NCI-H2196 (cell line): Measurements from ENCODE around the gene RAB20.
A peak's percentile ranks its signal among the peaks of the same experiment; 100 is the strongest.
"Not testable (repeated sequence)": the region's sequence is repeated elsewhere in the genome, so short reads cannot be mapped to it uniquely, and the experiment has no call there.

Experiments
- DNase-seq: peaks from one replicate; lab custom pipeline; 2025; ENCODE audit not compliant: unreplicated experiment; lab: John Stamatoyannopoulos, UW

Gene RAB20

GRCh38 chr13:110555601-110556223 lies 5.8 kb downstream of the RAB20 start:
- DNase-seq, result peak; percentile 58

GRCh38 chr13:110554946-110555345 lies 6.6 kb downstream of the RAB20 start:
- DNase-seq, result no peak

- DNase-seq, result no peak
Measured at GRCh38 chr13:110554227-110554836, 7.2 kb downstream of the RAB20 start.

DNA sequence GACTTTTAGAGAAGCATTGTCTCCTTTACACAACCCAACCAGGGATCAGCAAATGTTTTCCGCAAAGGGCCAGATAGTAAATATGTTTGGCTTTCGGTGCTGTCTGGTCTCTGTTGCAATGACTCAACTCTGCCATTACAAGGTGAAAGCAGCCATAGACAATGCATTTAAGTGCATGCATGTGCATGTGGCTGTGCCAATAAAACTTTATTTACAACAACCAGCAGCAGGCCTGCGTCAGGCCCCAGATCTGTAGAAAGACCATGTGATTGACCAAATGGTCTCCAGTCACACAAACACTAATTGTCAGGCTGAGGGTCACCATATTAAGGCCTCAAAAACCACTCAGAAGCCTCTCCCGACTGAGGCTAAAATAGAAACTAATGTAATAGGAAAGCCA lies 8.1 kb downstream of the RAB20 start:
- no peak for DNase-seq

- no peak for DNase-seq
Measured at GRCh38 chr13:110552767-110553166, 8.8 kb downstream of the RAB20 start.

GRCh38 chr13:110551284-110551683 lies 10.2 kb downstream of the RAB20 start:
- no peak for DNase-seq

DNA sequence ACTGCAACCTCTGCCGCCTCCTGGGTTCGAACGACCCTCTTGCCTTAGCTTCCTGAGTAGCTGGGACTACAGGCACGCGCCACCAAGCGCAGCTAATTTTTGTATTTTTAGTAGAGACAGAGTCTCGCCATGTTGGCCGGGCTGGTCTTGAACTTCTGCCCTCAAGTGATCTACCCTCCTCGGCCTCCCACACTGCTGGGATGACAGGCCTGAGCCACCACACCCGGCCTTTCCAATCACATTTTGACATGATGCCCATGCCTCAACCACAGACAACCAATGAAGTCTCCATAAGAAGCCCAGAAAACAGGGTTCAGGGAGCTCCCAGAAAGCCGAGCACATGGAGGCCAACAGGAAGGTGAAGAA lies 11.7 kb downstream of the RAB20 start:
- DNase-seq, result no peak

DNA sequence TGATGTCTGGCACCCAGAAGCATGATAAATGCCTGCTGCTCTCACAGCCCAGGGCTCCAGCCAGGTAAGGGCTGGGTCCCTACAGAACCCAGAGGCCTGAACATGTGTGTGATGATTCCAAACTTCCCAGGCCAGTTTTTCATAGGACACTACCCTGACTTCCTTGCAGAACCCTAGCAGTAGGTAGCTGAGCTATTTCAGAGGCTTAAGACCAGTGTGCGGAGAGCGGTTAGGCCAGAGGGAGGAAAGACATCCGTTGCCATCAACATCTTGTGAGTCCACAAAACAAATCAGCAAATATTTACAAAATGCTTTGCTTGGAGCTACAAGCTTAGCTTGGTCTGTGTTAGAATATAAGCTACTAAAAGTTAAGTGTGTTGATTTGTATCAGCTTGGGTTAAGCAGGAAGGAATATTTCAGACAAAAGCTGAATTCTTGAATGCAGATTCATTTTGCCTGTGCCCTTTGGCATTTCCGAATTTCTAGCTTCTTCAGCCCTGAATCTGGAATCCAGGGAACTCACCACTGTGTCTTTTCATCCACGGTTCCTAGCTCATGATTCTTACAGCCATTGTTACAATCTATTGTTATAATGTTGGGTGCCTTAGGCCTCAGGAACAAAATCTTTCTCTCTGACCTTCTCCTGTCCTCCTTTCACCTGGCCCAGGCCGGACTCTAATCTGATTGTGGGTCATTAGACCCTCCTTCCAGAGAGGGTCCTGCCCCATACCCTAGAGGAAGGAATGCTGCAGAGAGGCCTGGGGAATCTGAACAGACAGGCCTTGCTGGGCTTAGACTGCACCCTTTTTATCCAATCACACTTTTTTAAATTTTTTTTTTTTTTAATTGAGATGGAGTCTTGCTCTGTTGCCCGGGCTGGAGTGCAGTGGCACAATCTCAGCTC lies 12.4 kb downstream of the RAB20 start:
- DNase-seq, result no peak

DNA sequence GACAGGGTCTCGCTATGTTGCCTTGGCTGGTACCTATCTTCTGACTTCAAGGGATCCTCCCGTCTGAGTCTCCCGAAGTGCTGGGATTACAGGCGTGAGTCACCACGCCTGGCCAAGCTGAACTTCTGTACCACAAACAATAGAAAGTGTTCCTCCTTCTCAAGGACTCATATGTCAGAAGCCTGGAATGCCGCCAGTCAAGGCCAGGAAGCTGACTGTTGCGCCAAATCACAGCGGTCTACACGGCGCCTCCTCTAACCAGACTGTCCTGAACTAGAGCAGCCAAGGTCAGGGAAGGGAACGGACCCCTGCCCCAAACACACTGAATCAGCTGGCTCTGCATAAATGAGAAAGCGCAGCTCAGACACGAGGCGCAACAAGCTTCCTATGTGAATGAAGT lies 14.6 kb downstream of the RAB20 start:
- peak; percentile 43 for DNase-seq

- no peak for DNase-seq
Measured at GRCh38 chr13:110546378-110546777, 15.1 kb downstream of the RAB20 start.

DNA sequence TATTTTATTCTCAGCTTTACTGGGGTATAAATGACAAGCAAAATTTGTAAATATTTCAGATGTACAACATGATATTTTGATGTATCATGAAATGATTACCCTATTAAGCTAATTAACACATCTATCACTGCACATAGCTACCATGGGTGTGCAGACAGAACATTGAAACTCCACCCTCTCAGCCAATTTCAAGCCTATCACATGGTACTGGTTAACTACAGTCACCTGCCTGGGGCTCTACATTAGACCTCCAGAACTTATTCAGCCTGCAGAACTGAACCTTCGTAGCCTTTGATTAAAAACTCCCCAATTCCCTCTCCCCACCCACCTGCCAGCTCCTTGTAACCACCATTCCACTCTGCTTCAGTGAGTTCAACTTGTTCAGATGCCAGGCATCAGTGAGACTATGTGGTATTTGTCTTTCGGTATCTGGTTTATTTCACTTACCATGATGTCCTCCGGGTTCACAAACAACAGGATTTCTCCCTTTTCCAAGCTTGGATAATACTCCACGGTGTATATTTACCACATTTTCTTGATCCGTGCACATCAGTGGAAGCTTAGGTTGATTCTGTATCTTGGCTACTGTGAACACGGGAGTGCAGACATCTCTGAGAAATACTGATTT lies 19.2 kb downstream of the RAB20 start:
- DNase-seq, result no peak

DNA sequence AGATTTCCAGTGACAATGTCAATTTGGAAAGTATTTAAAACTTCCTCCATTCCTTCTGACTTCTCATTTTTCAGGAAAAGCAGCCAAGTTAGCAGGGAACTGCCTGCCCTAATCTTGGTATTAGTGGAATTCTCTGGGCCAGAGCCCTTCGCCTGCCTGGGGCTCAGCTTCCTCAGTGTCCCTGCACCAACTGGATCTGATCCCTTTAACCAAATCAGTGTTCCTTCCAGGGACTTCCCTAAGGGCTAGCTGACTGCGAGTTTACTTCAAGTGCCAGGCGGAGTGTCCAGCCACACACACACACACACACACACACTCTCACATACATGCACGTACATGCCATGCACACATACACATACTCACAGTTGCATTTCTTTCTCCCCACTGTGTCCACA lies 20.0 kb downstream of the RAB20 start:
- DNase-seq, result no peak

- DNase-seq, result no peak
Measured at GRCh38 chr13:110540871-110541525, 20.5 kb downstream of the RAB20 start.

DNA sequence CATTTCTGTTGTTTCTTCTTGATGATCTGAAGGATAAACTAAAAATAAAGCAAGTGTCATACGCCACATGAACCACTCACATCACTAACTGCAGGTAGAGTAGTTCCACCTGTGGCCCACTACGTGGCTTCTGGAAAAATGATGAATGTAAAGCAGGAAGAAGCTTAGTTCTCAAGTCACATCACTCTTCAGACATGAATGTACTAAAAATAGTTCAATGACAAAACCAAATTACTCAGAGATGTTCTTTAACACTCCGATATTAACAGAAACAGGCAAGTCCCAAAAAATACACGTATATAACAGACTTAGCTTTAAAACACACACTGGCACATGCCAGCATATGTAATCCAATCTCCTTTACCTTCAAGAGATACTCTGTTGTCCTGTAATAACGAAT lies 21.6 kb downstream of the RAB20 start:
- no peak for DNase-seq

DNA sequence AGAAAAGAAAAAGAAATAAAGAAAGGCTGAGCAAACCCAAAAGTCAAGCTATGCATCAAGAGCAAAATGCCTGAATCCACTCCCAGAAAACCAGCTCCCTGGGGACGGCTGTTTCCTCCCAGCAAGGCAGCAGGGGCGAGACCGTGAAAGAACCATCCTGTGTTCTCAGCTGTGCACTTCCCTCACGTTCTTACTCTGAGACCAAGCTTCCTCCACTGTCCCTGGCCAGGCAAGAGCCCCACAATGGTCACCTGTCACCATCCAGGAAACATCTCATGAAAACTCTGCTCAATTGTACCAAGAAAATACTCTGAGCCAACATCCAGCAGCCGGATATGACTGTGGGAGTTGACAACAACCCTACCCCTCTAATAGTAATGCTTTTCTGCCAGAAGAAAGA lies 22.9 kb downstream of the RAB20 start:
- no peak for DNase-seq

DNA sequence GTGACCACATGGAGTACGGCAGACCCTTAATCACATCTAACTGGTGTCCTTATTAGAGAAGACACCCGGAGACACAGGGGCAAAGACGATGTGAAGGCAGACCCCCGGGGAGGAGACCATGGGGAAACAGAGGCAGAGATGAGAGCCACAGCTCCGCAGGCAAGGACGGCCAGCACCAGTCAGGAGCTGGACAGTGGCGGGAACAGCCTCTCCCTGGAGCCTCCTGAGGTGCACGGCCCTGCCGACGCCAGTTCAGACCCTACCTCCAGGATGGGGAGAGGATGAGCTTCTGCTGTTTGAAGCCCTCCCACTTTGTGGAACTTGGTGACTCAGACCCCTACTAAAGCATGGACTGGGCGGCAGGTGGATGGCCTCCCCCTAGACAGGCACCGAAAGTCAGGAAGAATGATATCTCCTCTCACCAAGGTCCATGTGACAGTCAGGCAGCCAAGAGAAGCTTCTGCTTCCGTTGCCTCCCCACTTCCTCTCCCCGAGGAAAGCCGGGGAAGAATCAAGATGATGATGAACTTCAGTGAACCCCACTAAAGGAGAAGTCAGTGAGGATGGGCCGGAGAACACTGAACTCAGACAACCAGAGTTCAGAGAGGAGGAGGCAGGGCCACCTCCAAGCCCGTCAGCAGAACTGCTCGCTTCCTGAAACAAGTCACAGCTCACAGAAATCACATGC lies 25.4 kb downstream of the RAB20 start:
- DNase-seq, result no peak

DNA sequence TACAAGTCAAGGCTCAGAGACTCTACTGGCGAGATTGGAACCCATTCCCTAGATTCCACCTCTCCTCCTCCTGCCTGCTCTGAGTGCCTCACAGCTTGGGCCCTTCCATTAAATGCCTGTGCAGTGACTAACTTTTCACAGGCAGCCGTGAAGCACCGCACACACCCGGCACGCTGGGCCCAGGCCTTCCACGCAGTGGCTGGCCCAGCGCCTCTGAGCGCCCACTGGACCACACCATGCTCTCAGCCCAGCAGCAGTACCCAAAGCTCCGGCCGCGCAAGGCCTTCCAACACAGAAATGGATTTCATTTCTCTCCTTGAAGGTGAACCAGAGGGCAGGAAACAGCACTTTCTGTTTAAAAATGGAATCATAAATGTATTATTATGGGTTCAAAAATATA lies 26.0 kb downstream of the RAB20 start:
- DNase-seq, result no peak

DNA sequence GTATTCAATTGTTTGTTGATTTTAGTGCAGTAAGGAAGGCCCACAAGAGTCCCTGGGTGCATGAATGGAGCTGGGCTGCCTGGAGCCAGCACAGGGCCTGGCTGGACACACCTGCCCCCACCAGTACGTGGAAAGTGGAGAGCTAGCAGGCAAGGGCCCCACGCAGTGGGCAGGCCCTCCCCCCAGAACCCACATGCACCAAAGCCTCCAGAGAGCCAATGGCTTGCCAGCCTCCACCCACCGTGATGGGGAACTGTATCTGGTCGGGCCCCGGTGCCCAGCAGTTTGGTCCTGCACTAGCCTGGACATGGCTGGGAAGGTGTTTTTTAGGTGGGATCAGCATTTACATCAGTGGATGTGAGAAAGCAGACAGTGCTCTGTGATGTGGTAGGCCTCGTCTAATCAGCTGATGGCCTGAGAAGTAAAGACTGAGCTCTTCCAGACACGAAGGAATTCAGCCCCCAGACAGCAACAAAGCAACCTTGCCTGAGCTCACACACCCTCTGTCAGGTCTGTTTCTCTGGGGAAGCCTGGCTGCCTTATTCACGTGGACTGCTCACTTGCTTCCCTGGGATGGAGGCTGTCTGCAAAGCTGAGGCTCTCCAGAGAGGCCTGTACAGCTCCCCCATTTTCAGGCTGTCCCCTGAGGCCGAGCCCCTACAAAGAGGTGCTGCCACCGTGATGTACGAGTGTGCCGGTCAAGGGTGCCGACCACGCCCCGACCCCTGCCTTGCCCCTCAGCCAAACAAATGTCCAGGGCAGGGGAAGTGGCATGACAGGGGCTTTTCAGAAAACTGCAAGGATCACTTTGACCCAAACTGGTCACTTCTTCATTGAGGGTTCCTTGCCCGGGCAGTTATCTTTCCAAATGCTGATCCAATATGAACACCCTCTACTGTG lies 27.5 kb downstream of the RAB20 start:
- DNase-seq, result no peak

GRCh38 chr13:110532258-110532657 lies 29.3 kb downstream of the RAB20 start:
- DNase-seq, result not testable (repeated sequence)

DNA sequence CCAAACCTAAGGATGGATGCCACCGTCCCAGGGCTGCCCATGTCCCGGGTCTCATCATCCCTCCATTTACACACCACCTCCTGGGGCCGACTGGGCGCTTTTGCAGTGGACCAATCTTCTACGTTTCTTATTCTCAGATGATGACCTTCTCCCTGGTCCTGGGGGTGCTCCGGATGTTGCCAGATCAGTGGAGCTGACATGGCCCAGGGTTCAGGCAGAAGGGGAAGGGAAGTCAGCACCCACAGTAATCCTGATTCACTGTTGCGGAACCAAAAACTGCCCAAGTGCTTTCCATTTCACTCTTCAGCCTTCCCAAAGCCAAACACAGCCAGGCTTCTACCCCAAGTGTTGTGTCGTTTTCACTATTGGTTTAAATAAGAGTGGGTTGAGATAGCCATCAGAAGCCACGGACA lies 29.8 kb downstream of the RAB20 start:
- DNase-seq, result no peak
